H9 (cell line): Measurements from ENCODE around the gene CENPO. TPM values are rescaled to one million over a fixed set of nuclear protein-coding genes. Genes with fewer than 3 reads are reported as not detected.

ENCODE experiments used
- DNase-seq: peaks from one replicate; pipeline ENCODE4 v3.0.0-alpha.2; 2017
- H2AFZ ChIP-seq: one replicate; pipeline ENCODE4 v1.6.1; 2013; ENCODE audit warnings: mild to moderate bottlenecking, low read length, control low read depth, moderate library complexity
- H2AK5ac ChIP-seq: 2 replicates; pipeline ENCODE4 v1.6.1; 2013; ENCODE audit warnings: low read length, control low read depth, mixed read lengths; ENCODE audit not compliant: insufficient read length
- H2BK120ac ChIP-seq: one replicate; pipeline ENCODE4 v1.6.1; 2013; ENCODE audit warnings: low read depth, mild to moderate bottlenecking, low read length, control low read depth, inconsistent platforms; ENCODE audit not compliant: poor library complexity, severe bottlenecking
- H2BK12ac ChIP-seq: 2 replicates; pipeline ENCODE4 v1.6.1; 2013; ENCODE audit warnings: low read length, control low read depth, mixed read lengths, low read depth; ENCODE audit not compliant: insufficient read length
- H2BK15ac ChIP-seq: 2 replicates; pipeline ENCODE4 v1.6.1; 2013; ENCODE audit warnings: low read depth, low read length, control low read depth
- H2BK20ac ChIP-seq: one replicate; pipeline ENCODE4 v1.6.1; 2013; ENCODE audit warnings: low read depth, mild to moderate bottlenecking, low read length, control low read depth, inconsistent platforms; ENCODE audit not compliant: poor library complexity, severe bottlenecking
- H2BK5ac ChIP-seq: 2 replicates; pipeline ENCODE4 v1.6.1; 2013; ENCODE audit warnings: low read length, control low read depth, mixed read lengths; ENCODE audit not compliant: insufficient read length
- H3K14ac ChIP-seq: 2 replicates; pipeline ENCODE4 v1.6.1; 2013; ENCODE audit warnings: low read length, control low read depth; ENCODE audit not compliant: insufficient read depth
- H3K18ac ChIP-seq: 2 replicates; pipeline ENCODE4 v1.6.1; 2013; ENCODE audit warnings: low read depth, mild to moderate bottlenecking, mixed read lengths, low read length, control low read depth; ENCODE audit not compliant: insufficient read length
- H3K23ac ChIP-seq: 2 replicates; pipeline ENCODE4 v1.6.1; 2013; ENCODE audit warnings: low read length, control low read depth, mixed read lengths, low read depth; ENCODE audit not compliant: insufficient read length
- H3K23me2 ChIP-seq: 2 replicates; pipeline ENCODE4 v1.6.1; 2013; ENCODE audit warnings: low read depth, mild to moderate bottlenecking, mixed read lengths, low read length, control low read depth; ENCODE audit not compliant: insufficient read length, poor library complexity, severe bottlenecking
- H3K27ac ChIP-seq: 2 replicates; pipeline ENCODE4 v1.5.1; 2013; ENCODE audit warnings: low read length, control low read depth, mixed read lengths, low read depth; ENCODE audit not compliant: insufficient read length
- H3K27me3 ChIP-seq: 2 replicates; pipeline ENCODE4 v1.6.1; 2013; ENCODE audit warnings: low read length, control low read depth, inconsistent platforms; ENCODE audit not compliant: insufficient read depth
- H3K4ac ChIP-seq: 2 replicates; pipeline ENCODE4 v1.6.1; 2013; ENCODE audit warnings: low read depth, mild to moderate bottlenecking, control low read depth, inconsistent platforms, low read length, moderate library complexity
- H3K4me1 ChIP-seq: 2 replicates; pipeline ENCODE4 v1.6.1; 2013; ENCODE audit warnings: low read length, control low read depth, inconsistent platforms; ENCODE audit not compliant: insufficient read depth
- H3K4me2 ChIP-seq: 2 replicates; pipeline ENCODE4 v1.6.1; 2013; ENCODE audit warnings: low read length, control low read depth, mixed read lengths; ENCODE audit not compliant: insufficient read length, insufficient read depth
- H3K56ac ChIP-seq: 2 replicates; pipeline ENCODE4 v1.6.1; 2013; ENCODE audit warnings: low read depth, mild to moderate bottlenecking, mixed read lengths, low read length, control low read depth; ENCODE audit not compliant: insufficient read length
- H3K79me1 ChIP-seq: 2 replicates; pipeline ENCODE4 v1.6.1; 2013; ENCODE audit warnings: low read depth, mild to moderate bottlenecking, moderate library complexity, low read length, control low read depth, inconsistent platforms; ENCODE audit not compliant: insufficient read depth, poor library complexity, severe bottlenecking
- H3K79me2 ChIP-seq: 2 replicates; pipeline ENCODE4 v1.6.1; 2013; ENCODE audit warnings: low read length, control low read depth, inconsistent platforms; ENCODE audit not compliant: insufficient read depth
- H3K9ac ChIP-seq: 2 replicates; pipeline ENCODE4 v1.6.1; 2013; ENCODE audit warnings: low read length, control low read depth, mixed read lengths; ENCODE audit not compliant: insufficient read length; ENCODE audit errors: extremely low read depth
- H3K9me3 ChIP-seq: one replicate; pipeline ENCODE4 v1.6.1; 2013; ENCODE audit warnings: low read depth, low read length, inconsistent platforms; ENCODE audit not compliant: control insufficient read depth
- H3T11ph ChIP-seq: one replicate; pipeline ENCODE4 v1.6.1; 2013; ENCODE audit warnings: mild to moderate bottlenecking, low read length, control low read depth, inconsistent platforms
- H4K20me1 ChIP-seq: one replicate; pipeline ENCODE4 v1.6.1; 2013; ENCODE audit not compliant: control insufficient read depth, insufficient read length, insufficient read depth
- H4K5ac ChIP-seq: 2 replicates; pipeline ENCODE4 v1.6.1; 2013; ENCODE audit warnings: low read depth, mild to moderate bottlenecking, mixed read lengths, low read length, control low read depth; ENCODE audit not compliant: insufficient read length
- H4K8ac ChIP-seq: replicated peaks from 2 replicates; pipeline ENCODE4 v1.6.1; 2013; ENCODE audit warnings: low read length, control low read depth, mixed read lengths, low read depth; ENCODE audit not compliant: insufficient read length
- H4K91ac ChIP-seq: 2 replicates; pipeline ENCODE4 v1.6.1; 2013; ENCODE audit warnings: low read depth, mild to moderate bottlenecking, moderate library complexity, mixed read lengths, low read length, control low read depth; ENCODE audit not compliant: insufficient read length
- H3K27ac Mint-ChIP-seq, 3 experiments: 2 replicates in 2 of 3; 3 replicates in 1 of 3; pipeline ENCODE4 v1.8.0; 2020 to 2021; ENCODE audit warnings: mixed read lengths in 3 of 3, mild to moderate bottlenecking in 1 of 3, moderate library complexity in 1 of 3
- H3K27me3 Mint-ChIP-seq: 2 replicates; pipeline ENCODE4 v1.8.0; 2021; ENCODE audit warnings: low read depth, mild to moderate bottlenecking, moderate library complexity, mixed read lengths
- H3K36me3 Mint-ChIP-seq, 3 experiments: 2 replicates in 2 of 3; 3 replicates in 1 of 3; pipeline ENCODE4 v1.8.0; 2020 to 2021; ENCODE audit warnings: low read depth in 3 of 3, mixed read lengths in 3 of 3; ENCODE audit not compliant: insufficient read depth in 1 of 3
- H3K4me1 Mint-ChIP-seq, 2 experiments: 2 replicates each; pipeline ENCODE4 v1.8.0; 2020; ENCODE audit warnings: mixed read lengths in 2 of 2
- H3K4me3 Mint-ChIP-seq, 2 experiments: 2 replicates in 1 of 2; 3 replicates in 1 of 2; pipeline ENCODE4 v1.8.0; 2020 to 2021; ENCODE audit warnings: mild to moderate bottlenecking in 2 of 2, mixed read lengths in 2 of 2, moderate library complexity in 1 of 2
- H3K9me3 Mint-ChIP-seq, 2 experiments: 2 replicates in 1 of 2; 3 replicates in 1 of 2; pipeline ENCODE4 v1.8.0; 2020; ENCODE audit warnings: mild to moderate bottlenecking in 2 of 2, mixed read lengths in 2 of 2, moderate library complexity in 1 of 2
- WGBS: extraction: QIAGEN DNeasy Blood & Tissue Kit; methylation state at CpG from one replicate; pipeline ENCODE4 v1.1.7; 2013; ENCODE audit warnings: missing lambda C conversion rate, low lambda C conversion rate, mixed read lengths; ENCODE audit not compliant: insufficient read length; ENCODE audit errors: extremely low coverage; 5-methylcytosine and 5-hydroxymethylcytosine counted together
- total RNA-seq: library from RNA; stranded (reverse); gene quantifications from 2 replicates; pipeline ENCODE4 v1.2.1, GENCODE V29; 2021
- TF ChIP-seq, protein P1 (sequence below): fragments of 200-600 bp; sonication (generic); conservative IDR thresholded peaks from 3 replicates; pipeline ENCODE4 v1.8.0; 2021; ENCODE audit warnings: antibody characterized with exemption, mild to moderate bottlenecking

Gene CENPO
- total RNA-seq, 1 experiment from 2014 or later: 49.5 TPM

DNA sequence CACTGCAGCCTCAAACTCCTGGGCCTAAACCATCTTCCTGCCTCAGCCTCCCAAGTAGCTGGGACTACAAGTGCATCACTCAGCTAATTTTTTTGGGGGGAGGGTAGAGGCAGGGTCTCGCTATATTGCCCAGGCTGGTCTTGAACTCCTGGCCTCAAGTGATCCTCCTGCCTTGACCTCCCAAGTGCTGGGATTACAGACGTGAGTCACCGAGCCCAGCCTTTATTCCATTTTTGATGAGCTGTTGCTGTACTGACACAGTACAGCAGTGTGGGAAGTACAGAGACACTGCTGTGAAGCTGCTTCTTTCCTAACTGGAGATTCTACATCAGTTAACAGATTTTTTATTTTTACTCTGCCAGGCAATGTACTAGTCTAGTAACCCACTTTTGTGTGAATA lies 18.9 kb upstream of the CENPO start:
- Histone ChIP-seq H2BK15ac (no peak overlapping the region), H3K56ac (no peak overlapping the region), H3K4ac (no peak overlapping the region), H4K8ac (no peak overlapping the region), H2BK12ac (no peak overlapping the region), H4K20me1 (no peaks in the 10 kb centered on the region), H3K23ac (no peak overlapping the region), H2BK5ac (no peak overlapping the region), H3T11ph (no peak overlapping the region), H3K79me1 (no peaks in the 10 kb centered on the region), H4K5ac (no peak overlapping the region), H3K79me2 (no peaks in the 10 kb centered on the region), H3K9me3 (no peaks in the 10 kb centered on the region), H3K27me3 (no peaks in the 10 kb centered on the region), H3K18ac (no peak overlapping the region), H2BK120ac (no peak overlapping the region), H4K91ac (no peak overlapping the region), H3K14ac (no peak overlapping the region), H3K23me2 (no peaks in the 10 kb centered on the region), H2AFZ (no peak overlapping the region), H2AK5ac (no peak overlapping the region), H3K9ac (no peak overlapping the region), H2BK20ac (no peak overlapping the region), H3K27ac (no peak overlapping the region), H3K4me2 (no peak overlapping the region), H3K4me1 (peaks cover 2% of the 10 kb centered on the region; the same call in 1 of the 2 replicates)
- Mint-ChIP-seq H3K27ac (0 out of 7 replicates have a peak overlapping the region, but pooled peaks of 1 of the 3 experiments have one; percentile 16), H3K27me3 (no peaks in the 10 kb centered on the region; the same call in 1 of the 2 replicates), H3K4me1 (peaks cover 29% of the 10 kb centered on the region in 2 experiments), H3K9me3 (peaks cover 0 to 3% of the 10 kb centered on the region in 2 experiments; a peak in 1 of 5 replicates), H3K36me3 (peaks cover 5 to 22% (median 9%) of the 10 kb centered on the region in 3 experiments), H3K4me3 (no peak overlapping the region)
- no peak for DNase-seq
- TF ChIP-seq, protein P1, sequence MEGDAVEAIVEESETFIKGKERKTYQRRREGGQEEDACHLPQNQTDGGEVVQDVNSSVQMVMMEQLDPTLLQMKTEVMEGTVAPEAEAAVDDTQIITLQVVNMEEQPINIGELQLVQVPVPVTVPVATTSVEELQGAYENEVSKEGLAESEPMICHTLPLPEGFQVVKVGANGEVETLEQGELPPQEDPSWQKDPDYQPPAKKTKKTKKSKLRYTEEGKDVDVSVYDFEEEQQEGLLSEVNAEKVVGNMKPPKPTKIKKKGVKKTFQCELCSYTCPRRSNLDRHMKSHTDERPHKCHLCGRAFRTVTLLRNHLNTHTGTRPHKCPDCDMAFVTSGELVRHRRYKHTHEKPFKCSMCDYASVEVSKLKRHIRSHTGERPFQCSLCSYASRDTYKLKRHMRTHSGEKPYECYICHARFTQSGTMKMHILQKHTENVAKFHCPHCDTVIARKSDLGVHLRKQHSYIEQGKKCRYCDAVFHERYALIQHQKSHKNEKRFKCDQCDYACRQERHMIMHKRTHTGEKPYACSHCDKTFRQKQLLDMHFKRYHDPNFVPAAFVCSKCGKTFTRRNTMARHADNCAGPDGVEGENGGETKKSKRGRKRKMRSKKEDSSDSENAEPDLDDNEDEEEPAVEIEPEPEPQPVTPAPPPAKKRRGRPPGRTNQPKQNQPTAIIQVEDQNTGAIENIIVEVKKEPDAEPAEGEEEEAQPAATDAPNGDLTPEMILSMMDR: no peak
- no CpG with 5 or more reads among the region's 3 CpGs for WGBS
